A549 (cell line): ENCODE measurements around the gene KLHL3. TPM values are rescaled to one million over a fixed set of nuclear protein-coding genes. Genes with fewer than 3 reads are reported as not detected.

ENCODE experiments used
- ATAC-seq, 2 experiments: fragments of 200-7000 bp in 1 of 2; fragments of >200 bp in 1 of 2; cut with Nextera tagmentation in 1 of 2; cut with Tn5 transposase in 1 of 2; 3 replicates each; pipeline versions ENCODE4 v1.8.0 to v1.9.1; 2018 to 2020; ENCODE audit warnings: mild to moderate bottlenecking in 1 of 2, moderate library complexity in 1 of 2
- CTCF ChIA-PET: fragments of 300-600 bp; sonication (Branson Sonifier 250); formaldehyde crosslinking; extraction: SDS; loops from one replicate; lab custom pipeline; 2021; ENCODE audit warnings: antibody characterized with exemption, inconsistent platforms; lab: Yijun Ruan, JAX
- POLR2A ChIA-PET: fragments of 350-600 bp; formaldehyde crosslinking; extraction: SDS; loops from one replicate; lab custom pipeline; 2021; ENCODE audit warnings: antibody characterized with exemption, inconsistent platforms; lab: Yijun Ruan, JAX
- DNase-seq, 2 experiments: peaks; one replicate each; pipeline versions ENCODE4 v3.0.0 to v3.0.0-alpha.2; 2011 to 2016; ENCODE audit warnings: low read depth in 1 of 2, low spot score in 1 of 2
- FAIRE-seq: peaks from 2 replicates; lab custom pipeline; 2011; peaks lifted over from hg19 to GRCh38; lab: Jason Lieb, UNC
- H3K27ac ChIP-seq, 2 experiments: fragments of >200 bp; sonication (Bioruptor Twin); formaldehyde crosslinking; 3 replicates each; pipeline ENCODE4 v1.5.1; 2016 to 2017
- H3K4me1 ChIP-seq: fragments of >200 bp; sonication (Bioruptor Twin); formaldehyde crosslinking; 3 replicates; pipeline ENCODE4 v1.6.1; 2016
- H3K4me2 ChIP-seq: fragments of >200 bp; sonication (Bioruptor Twin); formaldehyde crosslinking; 3 replicates; pipeline ENCODE4 v1.6.1; 2016
- H3K4me3 ChIP-seq: fragments of >200 bp; sonication (Bioruptor Twin); formaldehyde crosslinking; 3 replicates; pipeline ENCODE4 v1.5.1; 2016
- H3K9me3 ChIP-seq: fragments of >200 bp; sonication (Bioruptor Twin); formaldehyde crosslinking; 3 replicates; pipeline ENCODE4 v1.6.1; 2016
- BHLHE40 ChIP-seq: IDR thresholded peaks from 2 replicates; pipeline ENCODE4 v1.6.1; 2012; ENCODE audit warnings: low read depth, low read length, inconsistent platforms
- CBX2 ChIP-seq: fragments of 200-600 bp; sonication (generic); IDR thresholded peaks from 2 replicates; pipeline ENCODE4 v1.6.1; 2016; ENCODE audit warnings: low read depth, mild to moderate bottlenecking, borderline replicate concordance
- CHD2 ChIP-seq: fragments of 150-350 bp; IDR thresholded peaks from 2 replicates; pipeline ENCODE4 v1.6.1; 2014; ENCODE audit warnings: low read length; ENCODE audit not compliant: partially characterized antibody
- CTCF ChIP-seq: fragments of >200 bp; sonication (Bioruptor Twin); formaldehyde crosslinking; IDR thresholded peaks from 3 replicates; pipeline ENCODE4 v1.5.1; 2016
- EHMT2 ChIP-seq: fragments of 200-600 bp; sonication (generic); IDR thresholded peaks from 2 replicates; pipeline ENCODE4 v1.6.1; 2016; ENCODE audit warnings: antibody characterized with exemption, low read depth, mild to moderate bottlenecking, moderate library complexity
- ESRRA ChIP-seq: fragments of 150-350 bp; IDR thresholded peaks from 2 replicates; pipeline ENCODE4 v1.6.1; 2014; ENCODE audit warnings: mild to moderate bottlenecking, low read length, borderline replicate concordance
- FOSB ChIP-seq: fragments of 250-450 bp; sonication (Bioruptor Pico); IDR thresholded peaks from 2 replicates; pipeline ENCODE4 v1.5.0; 2020; ENCODE audit warnings: mild to moderate bottlenecking, moderate library complexity
- FOSL2 ChIP-seq, 2 experiments: fragments of 450-650 bp in 1 of 2; fragments of >200 bp in 1 of 2; sonication (Bioruptor Twin) in 1 of 2; formaldehyde crosslinking; IDR thresholded peaks; 2 replicates each; pipeline versions ENCODE4 v1.5.0 to v1.6.1; 2016 to 2020; ENCODE audit warnings: mild to moderate bottlenecking in 1 of 2, moderate library complexity in 1 of 2
- FOXS1 ChIP-seq: fragments of 250-450 bp; sonication (Bioruptor Pico); IDR thresholded peaks from 2 replicates; pipeline ENCODE4 v1.5.0; 2020; ENCODE audit warnings: mild to moderate bottlenecking, moderate library complexity
- GATA3 ChIP-seq: IDR thresholded peaks from 2 replicates; pipeline ENCODE4 v1.6.1; 2012; ENCODE audit warnings: borderline replicate concordance
- HDAC2 ChIP-seq: fragments of 200-600 bp; sonication (generic); IDR thresholded peaks from 2 replicates; pipeline ENCODE4 v1.6.1; 2016
- HMGXB4 ChIP-seq: fragments of 250-450 bp; sonication (Bioruptor Pico); IDR thresholded peaks from 2 replicates; pipeline ENCODE4 v1.5.0; 2021; ENCODE audit warnings: mild to moderate bottlenecking, moderate library complexity, borderline replicate concordance
- HOXB5 ChIP-seq: fragments of 250-450 bp; sonication (Bioruptor Pico); IDR thresholded peaks from 2 replicates; pipeline ENCODE4 v1.5.0; 2020; ENCODE audit warnings: mild to moderate bottlenecking, moderate library complexity
- JUNB ChIP-seq: fragments of >200 bp; sonication (Bioruptor Twin); formaldehyde crosslinking; IDR thresholded peaks from 2 replicates; pipeline ENCODE4 v1.6.1; 2016
- KDM5A ChIP-seq: fragments of 200-600 bp; sonication (generic); IDR thresholded peaks from 2 replicates; pipeline ENCODE4 v1.6.1; 2016; ENCODE audit warnings: antibody characterized with exemption, mild to moderate bottlenecking
- MAFK ChIP-seq: fragments of 450-650 bp; IDR thresholded peaks from 2 replicates; pipeline ENCODE4 v1.6.1; 2014; ENCODE audit not compliant: partially characterized antibody
- MYC ChIP-seq: IDR thresholded peaks from 2 replicates; pipeline ENCODE4 v1.6.1; 2012; ENCODE audit warnings: mild to moderate bottlenecking, inconsistent platforms, low read length, improper control_type of control experiment, borderline replicate concordance
- NFE2L2 ChIP-seq: fragments of 150-350 bp; conservative IDR thresholded peaks from 2 replicates; pipeline ENCODE4 v1.6.1; 2014; ENCODE audit warnings: low read length
- NPAS2 ChIP-seq: fragments of 250-450 bp; sonication (Bioruptor Pico); IDR thresholded peaks from 2 replicates; pipeline ENCODE4 v1.8.0; 2022; ENCODE audit warnings: mild to moderate bottlenecking, moderate library complexity, borderline replicate concordance
- PBX3 ChIP-seq: IDR thresholded peaks from 2 replicates; pipeline ENCODE4 v1.6.1; 2012
- PHF8 ChIP-seq: fragments of 200-600 bp; sonication (generic); IDR thresholded peaks from 2 replicates; pipeline ENCODE4 v1.6.1; 2016; ENCODE audit warnings: low read depth, mild to moderate bottlenecking, antibody characterized with exemption, moderate library complexity, borderline replicate concordance
- POLR2A ChIP-seq: IDR thresholded peaks from 2 replicates; pipeline ENCODE4 v1.6.1; 2012; ENCODE audit warnings: mild to moderate bottlenecking, low read length
- POLR2AphosphoS2 ChIP-seq: conservative IDR thresholded peaks from 2 replicates; pipeline ENCODE4 v1.6.1; 2012; ENCODE audit warnings: low read length, improper control_type of control experiment, inconsistent platforms
- RARB ChIP-seq: fragments of 250-450 bp; sonication (Bioruptor Pico); IDR thresholded peaks from 2 replicates; pipeline ENCODE4 v1.8.0; 2021; ENCODE audit warnings: mild to moderate bottlenecking, moderate library complexity
- SMC3 ChIP-seq: fragments of >200 bp; sonication (Bioruptor Twin); formaldehyde crosslinking; IDR thresholded peaks from 3 replicates; pipeline ENCODE4 v1.6.1; 2018; ENCODE audit warnings: inconsistent platforms
- TFCP2L1 ChIP-seq: fragments of 250-450 bp; sonication (Bioruptor Pico); IDR thresholded peaks from 2 replicates; pipeline ENCODE4 v1.5.0; 2021; ENCODE audit warnings: mild to moderate bottlenecking
- ZC3H11A ChIP-seq: fragments of 450-650 bp; IDR thresholded peaks from 2 replicates; pipeline ENCODE4 v1.6.1; 2014; ENCODE audit warnings: antibody characterized with exemption, mild to moderate bottlenecking
- ZNF302 ChIP-seq: fragments of 250-450 bp; sonication (Bioruptor Pico); IDR thresholded peaks from 2 replicates; pipeline ENCODE4 v1.9.0; 2021; ENCODE audit warnings: inconsistent platforms, mild to moderate bottlenecking, moderate library complexity
- WGBS: methylation state at CpG from one replicate; pipeline ENCODE4 v1.1.6; 2017; ENCODE audit errors: missing lambda C conversion rate; 5-methylcytosine and 5-hydroxymethylcytosine counted together
- polyA plus RNA-seq, 4 experiments: library from polyadenylated mRNA; depleted of rRNA in 3 of 4; stranded (reverse); fragments of >200 nt; fragmentation: RNase III in 1 of 4; extraction: RNeasy Plus Mini Kit Qiagen cat#74134 plus additional on column Dnase treatment in 1 of 4; gene quantifications; 2 replicates in 3 of 4; 3 replicates in 1 of 4; pipeline ENCODE4 v1.2.3, GENCODE V29; 2011 to 2017

KLHL3 gene
- polyA plus RNA-seq, 2 of the 4 experiments (the other 2 are of a cell fraction), result 0.35 to 1.1 TPM

DNA sequence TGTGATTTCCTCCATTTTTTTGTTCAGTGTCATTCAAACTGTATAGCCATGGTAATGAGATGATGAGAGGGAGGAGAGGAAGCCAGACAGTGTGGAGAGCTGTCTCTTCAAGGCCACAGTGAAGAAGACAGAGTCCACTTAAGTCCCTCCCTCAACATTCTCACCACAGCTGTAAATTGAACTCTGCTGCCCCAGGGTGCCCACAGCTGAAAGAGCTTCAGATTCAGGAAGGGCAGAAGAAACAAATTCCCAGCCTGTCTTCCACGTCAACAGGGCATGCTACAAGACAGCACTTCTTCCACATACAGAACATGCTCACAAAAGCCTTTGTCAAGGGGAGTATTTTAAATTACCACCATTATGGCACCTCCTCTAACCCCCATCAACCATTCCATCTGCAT, 100.4 kb downstream of the KLHL3 start:
- Histone ChIP-seq H3K27ac (no peak overlapping the region), H3K4me2 (no peak overlapping the region), H3K4me1 (no peaks in the 10 kb centered on the region), H3K9me3 (peaks cover 9% of the 10 kb centered on the region; the same call in 2 of the 3 replicates), H3K4me3 (no peak overlapping the region)
- CTCF ChIA-PET, result interaction anchor here (1.0 to 2.2 kb wide), 6 partner anchors 10 to 441 kb away, joined by 3 to 21 read pairs (median 4); no protein-coding TSS in a partner anchor
- ATAC-seq (no peak; a peak in 1 of 6 replicates), DNase-seq (no peak), FAIRE-seq (no peak)
- TF ChIP-seq POLR2AphosphoS2 (no peak), ZNF302 (no peak), JUNB (no peak), BHLHE40 (no peak), ZC3H11A (no peak), FOXS1 (no peak), CBX2 (no peak), EHMT2 (no peak), CTCF (no peak), SMC3 (no peak), HOXB5 (CRISPR knock-in tag) (no peak), PBX3 (no peak), TFCP2L1 (CRISPR knock-in tag) (no peak), NFE2L2 (no peak), HDAC2 (no peak), PHF8 (no peak), GATA3 (no peak), CHD2 (no peak)
- 33% methylated on average over 1 of the region's 1 CpG for WGBS
- POLR2A ChIA-PET, result no interaction called here

DNA sequence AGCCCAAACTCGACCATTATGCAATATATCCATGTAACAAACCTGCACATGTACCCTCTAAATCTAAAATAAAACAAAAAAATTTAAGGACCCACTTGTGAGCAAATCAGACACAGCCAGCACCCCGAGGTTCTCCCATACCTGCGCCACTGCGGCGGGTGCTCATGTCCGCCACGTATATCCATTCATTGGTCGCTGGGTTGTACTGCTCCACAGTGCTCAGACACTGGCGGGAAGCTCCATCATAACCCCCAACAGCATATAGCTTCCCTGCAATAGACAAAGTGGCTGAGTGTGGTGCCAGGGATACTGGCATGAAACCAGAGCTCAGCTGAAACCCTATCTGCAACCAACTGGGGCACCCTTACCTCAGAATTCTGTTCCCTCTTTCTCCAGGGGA, 102.0 kb downstream of the KLHL3 start:
- H3K4me1 ChIP-seq, result no peaks in the 10 kb centered on the region
- no peak overlapping the region for H3K4me2 ChIP-seq
- CTCF ChIA-PET, result interaction anchor here (1.2 to 2.2 kb wide), 5 partner anchors 14 to 443 kb away, joined by 3 to 21 read pairs (median 5); no protein-coding TSS in a partner anchor
- POLR2A ChIA-PET, result no interaction called here
- DNase-seq (no peak), ATAC-seq (no peak), FAIRE-seq (no peak)
- H3K4me3 ChIP-seq, result no peak overlapping the region
- 71% methylated on average over 9 of the region's 9 CpGs for WGBS
- peaks cover 9% of the 10 kb centered on the region; the same call in 2 of the 3 replicates for H3K9me3 ChIP-seq
- TF ChIP-seq KDM5A, result no peak
- no peak for TF ChIP-seq BHLHE40
- TF ChIP-seq MYC, result no peak
- H3K27ac ChIP-seq, result no peak overlapping the region

GRCh38 chr5:137632716-137633115, 103.2 kb downstream of the KLHL3 start:
- ATAC-seq (no peak), FAIRE-seq (no peak), DNase-seq (no peak)
- ChIA-PET POLR2A (no interaction called here), CTCF (no interaction called here)
- H3K4me3 ChIP-seq, result no peak overlapping the region
- no peak overlapping the region for H3K27ac ChIP-seq
- whole genome bisulfite sequencing, result 45% methylated on average over 3 of the region's 3 CpGs
- H3K4me2 ChIP-seq, result no peak overlapping the region
- TF ChIP-seq JUNB (no peak), ESRRA (no peak), MAFK (no peak), FOSB (CRISPR knock-in tag) (no peak), EHMT2 (no peak), RARB (CRISPR knock-in tag) (no peak), PBX3 (no peak), HMGXB4 (CRISPR knock-in tag) (no peak), POLR2AphosphoS2 (no peak), HDAC2 (no peak), PHF8 (no peak), ZC3H11A (no peak), FOSL2 (IDR thresholded peaks at IDR 0.05) (no peak), FOSL2 (CRISPR knock-in tag; IDR thresholded peaks at IDR 0.05) (no peak), HOXB5 (CRISPR knock-in tag) (no peak), BHLHE40 (no peak), POLR2A (no peak), FOXS1 (no peak), KDM5A (no peak), NPAS2 (no peak)
- no peaks in the 10 kb centered on the region for H3K4me1 ChIP-seq
- H3K9me3 ChIP-seq, result peaks cover 4% of the 10 kb centered on the region; the same call in 2 of the 3 replicates
